ENCODE data around the gene FRK. TPM values are rescaled to one million over a fixed set of nuclear protein-coding genes. Genes with fewer than 3 reads are reported as not detected.
"Not testable (repeated sequence)": the region's sequence is repeated elsewhere in the genome, so short reads cannot be mapped to it uniquely, and the experiment has no call there.

The FRK gene
- total and polyA plus RNA-seq, 5 experiments from 2014 or later = 0.01 to 0.08 TPM; not detected in 3

DNA sequence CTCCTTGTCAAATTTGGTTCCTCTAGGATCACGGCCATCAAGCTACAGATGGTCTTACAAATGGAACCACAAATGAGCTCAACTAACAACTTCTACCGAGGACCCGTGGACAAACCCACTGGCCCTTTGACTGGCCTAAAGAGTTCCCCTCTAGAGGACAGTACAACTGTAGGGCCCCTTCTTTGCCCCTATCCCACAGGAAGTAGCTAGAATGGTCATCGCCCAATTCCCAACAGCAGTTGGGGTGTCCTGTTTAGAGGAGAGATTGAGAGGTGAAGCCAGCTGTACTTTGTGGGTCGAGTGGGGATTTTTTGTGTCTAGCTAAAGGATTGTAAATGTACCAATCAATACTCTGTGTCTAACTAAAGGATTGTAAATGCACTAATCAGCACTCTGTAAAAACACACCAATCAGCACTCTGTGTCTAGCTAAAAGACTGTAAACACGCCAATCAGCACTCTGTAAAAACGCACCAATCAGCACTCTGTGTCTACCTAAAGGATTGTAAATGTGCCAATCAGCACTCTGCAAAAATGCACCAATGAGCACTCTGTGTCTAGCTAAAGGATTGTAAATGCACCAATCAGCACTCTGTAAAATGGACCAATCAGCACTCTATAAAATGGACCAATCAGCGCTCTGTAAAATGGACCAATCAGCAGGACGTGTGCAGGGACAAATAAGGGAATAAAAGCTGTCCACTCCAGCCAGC, 35.5 kb upstream of the FRK start:
- ATAC-seq, H3K4me3 Mint-ChIP-seq, H3K36me3 Mint-ChIP-seq, H3K27ac Mint-ChIP-seq: not testable (repeated sequence)
- peaks cover 0 to 18% (median 12%) of the 10 kb centered on the region in 4 donors for H3K4me1 Mint-ChIP-seq
- peak in 1 of 10 donors; percentile 50 for DNase-seq
- H3K9me3 Mint-ChIP-seq = peaks cover 0 to 15% (median 5%) of the 10 kb centered on the region in 9 donors
- POLR2A ChIA-PET = interaction anchor here (0.6 kb wide), 1 partner anchor 568 kb away, joined by 3 read pairs; no protein-coding TSS in a partner anchor
- H3K27me3 Mint-ChIP-seq = peaks cover 0 to 17% (median 5%) of the 10 kb centered on the region in 5 donors

- Mint-ChIP-seq H3K27me3 (peaks cover 0 to 17% (median 5%) of the 10 kb centered on the region in 5 donors), H3K4me3 (no peak overlapping the region), H3K9me3 (peaks cover 0 to 15% (median 5%) of the 10 kb centered on the region in 9 donors), H3K4me1 (peaks cover 1 to 7% (median 4%) of the 10 kb centered on the region in 4 donors), H3K36me3 (peaks cover 0 to 8% (median 0%) of the 10 kb centered on the region in 3 donors), H3K27ac (no peak overlapping the region)
- no peak for DNase-seq
- ATAC-seq = no peak
- POLR2A ChIA-PET = no interaction called here
These were observed 33.4 kb upstream of the FRK start for GRCh38 chr6:116094041-116094440.

GRCh38 chr6:116090251-116090650, 29.6 kb upstream of the FRK start:
- Mint-ChIP-seq H3K27me3 (peaks cover 2 to 17% (median 5%) of the 10 kb centered on the region in 5 donors), H3K9me3 (no peaks in the 10 kb centered on the region), H3K36me3 (peaks cover 0 to 2% (median 0%) of the 10 kb centered on the region in 3 donors), H3K27ac (no peak overlapping the region), H3K4me1 (peaks cover 0 to 8% (median 4%) of the 10 kb centered on the region in 4 donors), H3K4me3 (no peak overlapping the region)
- ATAC-seq (no peak), DNase-seq (no peak)
- POLR2A ChIA-PET = no interaction called here

DNA sequence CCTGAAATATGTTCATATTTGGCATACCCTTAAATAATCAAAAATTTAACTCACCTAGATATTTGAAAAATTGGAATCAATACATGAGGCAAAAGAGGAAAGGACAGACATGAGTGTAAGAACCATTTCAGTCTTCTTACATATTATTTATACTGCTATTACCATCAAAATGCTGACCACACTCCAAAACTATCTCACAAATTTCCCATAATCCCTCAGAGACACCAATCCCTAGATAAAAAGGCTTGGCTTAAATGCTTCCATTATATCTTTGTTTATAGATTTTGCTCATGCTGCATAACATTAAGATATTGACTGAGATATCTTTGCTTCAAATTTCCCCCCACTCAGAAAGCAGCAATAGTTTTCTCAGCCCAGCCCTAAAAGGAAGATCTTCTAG, 28.3 kb upstream of the FRK start:
- H3K27ac Mint-ChIP-seq = no peak overlapping the region
- H3K4me3 Mint-ChIP-seq = no peak overlapping the region
- no peaks in the 10 kb centered on the region for H3K9me3 Mint-ChIP-seq
- DNase-seq (no peak), ATAC-seq (no peak)
- peaks cover 0 to 2% (median 0%) of the 10 kb centered on the region in 3 donors for H3K36me3 Mint-ChIP-seq
- peaks cover 0 to 8% (median 4%) of the 10 kb centered on the region in 4 donors for H3K4me1 Mint-ChIP-seq
- POLR2A ChIA-PET = no interaction called here
- H3K27me3 Mint-ChIP-seq = peaks cover 3 to 17% (median 8%) of the 10 kb centered on the region in 5 donors

- Mint-ChIP-seq H3K27ac (no peak overlapping the region), H3K9me3 (no peaks in the 10 kb centered on the region)
- POLR2A ChIA-PET = no interaction called here
These were observed 26.8 kb upstream of the FRK start for GRCh38 chr6:116087437-116088027.

GRCh38 chr6:116084284-116084683, 23.6 kb upstream of the FRK start:
- H3K4me3 Mint-ChIP-seq = no peak overlapping the region
- POLR2A ChIA-PET = no interaction called here
- ATAC-seq = no peak

More at GRCh38 chr6:116087437-116088027, 26.8 kb upstream of the FRK start:
- H3K27me3 Mint-ChIP-seq = peaks cover 5 to 18% (median 15%) of the 10 kb centered on the region in 5 donors
- peaks cover 0 to 2% (median 0%) of the 10 kb centered on the region in 3 donors for H3K36me3 Mint-ChIP-seq
- ATAC-seq (no peak), DNase-seq (no peak)
- no peak overlapping the region for H3K4me3 Mint-ChIP-seq
- H3K4me1 Mint-ChIP-seq = peaks cover 0 to 8% (median 4%) of the 10 kb centered on the region in 4 donors

DNA sequence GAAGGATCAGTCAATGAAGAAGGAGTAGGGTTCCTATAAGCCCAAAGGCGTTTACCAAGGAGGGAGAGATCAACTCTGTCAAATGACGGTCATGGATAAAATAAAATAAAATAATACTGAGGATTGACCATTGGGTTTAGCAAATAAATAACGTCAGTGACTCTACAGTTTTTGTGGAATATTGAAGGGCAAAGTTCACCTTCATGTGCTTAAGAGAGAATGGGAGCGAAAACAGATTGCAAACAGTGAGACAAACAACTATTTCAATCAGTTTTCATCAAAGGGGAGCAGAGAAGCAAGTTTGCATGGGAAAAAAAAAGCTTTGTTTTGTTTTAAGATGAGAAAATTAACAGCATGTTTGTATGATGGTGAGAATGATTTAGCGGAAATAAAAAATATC, 22.4 kb upstream of the FRK start:
- POLR2A ChIA-PET = no interaction called here
- H3K36me3 Mint-ChIP-seq = no peaks in the 10 kb centered on the region
- H3K9me3 Mint-ChIP-seq = no peaks in the 10 kb centered on the region
- DNase-seq = no peak
- no peak overlapping the region for H3K27ac Mint-ChIP-seq
- peaks cover 6 to 33% (median 23%) of the 10 kb centered on the region in 5 donors for H3K27me3 Mint-ChIP-seq
- no peak for ATAC-seq
- H3K4me1 Mint-ChIP-seq = peaks cover 0 to 3% (median 0%) of the 10 kb centered on the region in 4 donors
- no peak overlapping the region for H3K4me3 Mint-ChIP-seq

More at GRCh38 chr6:116084284-116084683, 23.6 kb upstream of the FRK start:
- H3K9me3 Mint-ChIP-seq = no peaks in the 10 kb centered on the region
- H3K4me1 Mint-ChIP-seq = peaks cover 0 to 4% (median 0%) of the 10 kb centered on the region in 4 donors
- H3K27ac Mint-ChIP-seq = no peak overlapping the region
- peaks cover 4 to 24% (median 16%) of the 10 kb centered on the region in 5 donors for H3K27me3 Mint-ChIP-seq
- no peaks in the 10 kb centered on the region for H3K36me3 Mint-ChIP-seq
- DNase-seq = no peak

GRCh38 chr6:116078945-116079344, 18.3 kb upstream of the FRK start:
- Mint-ChIP-seq H3K36me3 (no peaks in the 10 kb centered on the region), H3K9me3 (no peaks in the 10 kb centered on the region), H3K27ac (no peak overlapping the region), H3K4me3 (no peak overlapping the region), H3K4me1 (no peaks in the 10 kb centered on the region), H3K27me3 (peaks cover 5 to 33% (median 19%) of the 10 kb centered on the region in 5 donors)
- POLR2A ChIA-PET = no interaction called here
- ATAC-seq = no peak
- no peak for DNase-seq

GRCh38 chr6:116078522-116078921, 17.8 kb upstream of the FRK start:
- no peak for ATAC-seq

DNA sequence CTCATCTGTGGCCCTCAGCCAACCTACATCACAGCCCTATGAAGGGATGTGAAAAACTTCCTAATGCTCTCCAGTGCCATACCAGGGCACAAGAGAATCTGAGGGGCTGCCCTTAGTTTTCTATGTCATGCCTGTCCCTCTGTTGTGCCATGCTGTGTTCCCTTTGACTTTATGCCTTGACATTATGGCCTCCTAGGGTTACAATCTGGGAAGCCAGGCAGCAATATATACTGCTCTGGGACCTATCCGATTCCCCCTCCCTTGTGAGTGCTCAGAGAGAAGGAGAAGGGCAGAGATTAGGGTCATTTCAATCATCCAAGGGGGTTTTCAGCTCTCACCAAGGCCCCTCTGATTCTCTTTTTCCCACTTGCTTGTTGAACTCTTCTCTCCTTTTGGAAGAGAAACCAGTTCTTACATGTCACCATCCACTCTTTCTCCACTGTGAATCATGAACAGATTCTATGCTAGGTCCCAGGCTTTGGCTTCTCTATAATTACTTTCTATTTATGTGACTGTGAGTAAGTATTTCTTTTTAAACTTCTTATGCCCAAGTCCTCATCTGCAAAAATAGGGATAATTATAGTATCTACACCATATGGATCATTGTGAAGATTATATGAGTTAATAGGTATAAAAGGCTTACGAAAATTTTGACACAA, 14.2 kb upstream of the FRK start:
- DNase-seq (no peak), ATAC-seq (no peak)
- Mint-ChIP-seq H3K4me1 (no peaks in the 10 kb centered on the region), H3K4me3 (no peak overlapping the region), H3K27ac (no peak overlapping the region), H3K27me3 (peaks cover 0 to 13% (median 7%) of the 10 kb centered on the region in 5 donors), H3K36me3 (no peaks in the 10 kb centered on the region), H3K9me3 (no peaks in the 10 kb centered on the region)
- POLR2A ChIA-PET = no interaction called here

More at GRCh38 chr6:116078522-116078921, 17.8 kb upstream of the FRK start:
- H3K9me3 Mint-ChIP-seq = no peaks in the 10 kb centered on the region
- H3K27me3 Mint-ChIP-seq = peaks cover 5 to 33% (median 19%) of the 10 kb centered on the region in 5 donors
- H3K4me1 Mint-ChIP-seq = no peaks in the 10 kb centered on the region
- H3K4me3 Mint-ChIP-seq = no peak overlapping the region
- POLR2A ChIA-PET = interaction anchor here (0.6 kb wide), 1 partner anchor 35 kb away, joined by 3 read pairs; no protein-coding TSS in a partner anchor
- no peak for DNase-seq
- no peak overlapping the region for H3K27ac Mint-ChIP-seq
- H3K36me3 Mint-ChIP-seq = no peaks in the 10 kb centered on the region

DNA sequence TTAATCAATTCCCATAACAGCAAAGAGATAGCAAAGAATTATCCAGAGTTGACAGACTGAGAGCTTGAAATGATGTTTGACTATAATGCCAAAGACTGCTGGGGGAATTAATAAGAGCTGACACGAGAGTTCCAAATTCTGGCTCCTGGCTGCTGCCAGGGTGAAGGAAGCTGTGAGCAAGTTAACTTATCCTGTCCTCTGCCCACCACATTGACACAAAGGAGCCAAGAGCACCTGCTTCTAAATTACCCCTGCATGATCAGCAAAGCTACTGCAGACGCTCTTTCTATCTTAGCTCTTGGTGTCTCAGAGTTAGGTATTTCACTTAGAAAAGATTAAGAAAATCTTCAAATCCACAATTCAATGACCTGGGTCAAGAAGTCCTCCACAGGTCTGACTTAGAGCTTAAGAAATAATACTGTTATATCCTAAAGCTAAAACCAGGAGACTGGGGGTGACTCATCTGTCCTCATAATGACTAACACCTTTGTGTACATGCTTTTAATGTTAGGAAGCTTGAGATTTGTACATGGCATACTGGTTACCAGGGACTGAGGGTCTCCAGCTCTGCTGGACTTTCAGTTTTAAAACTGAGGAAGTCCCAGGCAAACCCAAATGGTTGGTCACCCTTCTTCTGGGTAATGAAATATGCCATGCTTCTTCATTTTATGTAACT, 13.2 kb upstream of the FRK start:
- H3K4me1 Mint-ChIP-seq = no peaks in the 10 kb centered on the region
- DNase-seq = no peak
- H3K4me3 Mint-ChIP-seq = no peak overlapping the region
- no peak for ATAC-seq
- no peak overlapping the region for H3K27ac Mint-ChIP-seq
- H3K36me3 Mint-ChIP-seq = no peaks in the 10 kb centered on the region
- H3K9me3 Mint-ChIP-seq = no peaks in the 10 kb centered on the region
- peaks cover 0 to 9% (median 5%) of the 10 kb centered on the region in 5 donors for H3K27me3 Mint-ChIP-seq
- POLR2A ChIA-PET = no interaction called here

DNA sequence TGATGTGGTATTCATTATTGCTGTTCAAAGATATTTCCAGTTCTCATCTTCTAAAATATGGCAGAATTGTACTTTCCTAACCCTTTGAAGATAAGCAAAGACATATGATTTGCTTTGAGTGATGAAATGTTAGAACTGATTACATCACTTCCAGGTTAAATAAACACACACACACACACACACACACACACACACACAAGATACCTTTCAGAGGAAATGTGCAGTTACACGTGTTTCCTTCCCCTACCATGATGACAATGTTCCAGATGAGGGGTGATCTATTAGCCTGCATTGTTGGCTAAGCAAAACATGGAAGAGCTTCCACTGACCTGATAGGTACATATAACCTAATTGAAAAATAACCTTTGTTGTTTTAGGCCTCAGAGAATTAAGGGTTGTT, 11.7 kb upstream of the FRK start:
- no peak overlapping the region for H3K4me3 Mint-ChIP-seq
- POLR2A ChIA-PET = no interaction called here
- H3K9me3 Mint-ChIP-seq = no peaks in the 10 kb centered on the region
- DNase-seq (no peak), ATAC-seq (no peak)
- no peaks in the 10 kb centered on the region for H3K4me1 Mint-ChIP-seq
- H3K27me3 Mint-ChIP-seq = peaks cover 0 to 7% (median 0%) of the 10 kb centered on the region in 5 donors
- H3K27ac Mint-ChIP-seq = no peak overlapping the region
- H3K36me3 Mint-ChIP-seq = no peaks in the 10 kb centered on the region

Data from naive thymus-derived CD8-positive, alpha-beta T cell (primary cell).